Subcutaneous preadipocyte (primary cell): ENCODE results near the gene C1QTNF7. TPM values are rescaled to one million over a fixed set of nuclear protein-coding genes. Genes with fewer than 3 reads are reported as not detected.

ENCODE experiments used
- small RNA-seq: library from RNA; depleted of rRNA; stranded (forward); fragments of <200 nt; gene quantifications from one replicate; pipeline ENCODE3, GENCODE V24; 2012
- total RNA-seq: library from RNA; depleted of rRNA; stranded (reverse); fragments of >200 nt; gene quantifications from 2 replicates; pipeline ENCODE4 v1.2.3, GENCODE V29; 2012

The C1QTNF7 gene
- total RNA-seq = 0.20 and 0.73 TPM in 2 replicates

GRCh38 chr4:15427701-15428100 is at the start of gene C1QTNF7:
Gene C1QTNF7 (plus strand): TSS chr4:15428033. CDS start chr4:15435744, 7,711 bp downstream.

GRCh38 chr4:15469402-15470127 is 41.7 kb downstream of the C1QTNF7 start, which contains the start of gene CC2D2A:
Gene CC2D2A (plus strand): TSS chr4:15469882. CDS start chr4:15475933, 6,051 bp downstream.

Small RNAs within 50 kb of the gene (small RNA-seq; reads per million reads assigned to genes)
- gene AC007016.1 = not detected

Other genes with a start within 250 kb of the C1QTNF7 start
- gene CC2D2A, start 41.8 kb downstream of the C1QTNF7 start, total RNA-seq = 24.6 and 25.2 TPM in 2 replicates
- 58.4 and 67.4 TPM in 2 replicates for gene FBXL5, start 227.3 kb downstream of the C1QTNF7 start, total RNA-seq